Skin of body (tissue), 2 donors: ENCODE results near the gene ARSJ. TPM values are rescaled to one million over a fixed set of nuclear protein-coding genes. Genes with fewer than 3 reads are reported as not detected.
"Not testable (repeated sequence)": the region's sequence is repeated elsewhere in the genome, so short reads cannot be mapped to it uniquely, and the experiment has no call there.

ENCODE experiments used
- DNase-seq: peaks from one replicate; lab custom pipeline; 2025; lab: John Stamatoyannopoulos, UW
- total RNA-seq: library from RNA; depleted of rRNA; stranded (reverse); fragments of >200 nt; gene quantifications from one replicate; pipeline ENCODE4 v1.2.3, GENCODE V29; 2014

ARSJ gene
- 11.6 TPM for total RNA-seq

GRCh38 chr4:113979148-113979904 is at the start of gene ARSJ:
TSS of gene ARSJ (minus strand) at chr4:113979647. CDS start at chr4:113978834, 813 bp downstream.
- peak; percentile 53 for DNase-seq

- no peak for DNase-seq
Measured at GRCh38 chr4:114028071-114028470, 48.6 kb upstream of the ARSJ start.

GRCh38 chr4:114027596-114027995 is 48.1 kb upstream of the ARSJ start:
- DNase-seq, result no peak

GRCh38 chr4:114026447-114026846 is 47.0 kb upstream of the ARSJ start:
- DNase-seq, result no peak

- DNase-seq, result no peak
Measured at GRCh38 chr4:114025176-114025777, 45.8 kb upstream of the ARSJ start.

GRCh38 chr4:114021451-114021850 is 42.0 kb upstream of the ARSJ start:
- no peak for DNase-seq

GRCh38 chr4:114019969-114020358 is 40.5 kb upstream of the ARSJ start:
- no peak for DNase-seq

GRCh38 chr4:114019276-114019968 is 40.0 kb upstream of the ARSJ start:
- DNase-seq, result no peak

- no peak for DNase-seq
Measured at GRCh38 chr4:114017120-114017917, 37.9 kb upstream of the ARSJ start.

GRCh38 chr4:114015444-114015899 is 36.0 kb upstream of the ARSJ start:
- no peak for DNase-seq

- DNase-seq, result not testable (repeated sequence)
Measured at GRCh38 chr4:114013201-114013600, 33.8 kb upstream of the ARSJ start.

- no peak for DNase-seq
Measured at GRCh38 chr4:114012749-114013148, 33.3 kb upstream of the ARSJ start.

GRCh38 chr4:114005569-114006442 is 26.4 kb upstream of the ARSJ start:
- no peak for DNase-seq

GRCh38 chr4:114004483-114005226 is 25.2 kb upstream of the ARSJ start:
- not testable (repeated sequence) for DNase-seq

- peak; percentile 65 for DNase-seq
Measured at GRCh38 chr4:113998531-113998930, 19.1 kb upstream of the ARSJ start.

- peak; percentile 65 for DNase-seq
Measured at GRCh38 chr4:113998079-113998478, 18.6 kb upstream of the ARSJ start.

- no peak for DNase-seq
Measured at GRCh38 chr4:113997206-113997605, 17.8 kb upstream of the ARSJ start.

GRCh38 chr4:113996599-113997177 is 17.2 kb upstream of the ARSJ start:
- DNase-seq, result no peak

GRCh38 chr4:113993887-113994286 is 14.4 kb upstream of the ARSJ start:
- no peak for DNase-seq
